K562 (cell line): ENCODE results near the gene C11orf42. TPM values are rescaled to one million over a fixed set of nuclear protein-coding genes. Genes with fewer than 3 reads are reported as not detected.

Experiments used
- BDP1 ChIP-seq: IDR thresholded peaks from 3 replicates; pipeline ENCODE4 v1.6.1; 2011; ENCODE audit not compliant: insufficient read length, insufficient read depth
- E2F4 ChIP-seq: sonication (generic); formaldehyde crosslinking; IDR thresholded peaks from 2 replicates; pipeline ENCODE4 v1.8.0; 2022; ENCODE audit warnings: mild to moderate bottlenecking, low read depth, missing genetic modification reagents
- FOXK1 ChIP-seq: sonication (generic); formaldehyde crosslinking; IDR thresholded peaks from 2 replicates; pipeline ENCODE4 v1.8.0; 2022; ENCODE audit warnings: missing genetic modification reagents, mild to moderate bottlenecking, borderline replicate concordance
- HMGN3 ChIP-seq: IDR thresholded peaks from 2 replicates; pipeline ENCODE4 v1.6.1; 2011; ENCODE audit warnings: borderline replicate concordance, low read depth, mild to moderate bottlenecking, mixed read lengths, low read length; ENCODE audit not compliant: insufficient read length; ENCODE audit errors: extremely low read depth
- HNRNPH1 ChIP-seq: fragments of 200-400 bp; formaldehyde crosslinking; optimal IDR thresholded peaks from 2 replicates; pipeline ENCODE3; 2017; ENCODE audit warnings: low read depth, mild to moderate bottlenecking, low read length, moderate library complexity
- LCOR ChIP-seq: sonication (generic); formaldehyde crosslinking; IDR thresholded peaks from 2 replicates; pipeline ENCODE4 v1.8.0; 2022; ENCODE audit warnings: mild to moderate bottlenecking, missing genetic modification reagents
- NFATC3 ChIP-seq: fragments of 450-650 bp; IDR thresholded peaks from 2 replicates; pipeline ENCODE4 v1.6.1; 2017; ENCODE audit warnings: mild to moderate bottlenecking
- NKRF ChIP-seq: fragments of 450-650 bp; IDR thresholded peaks from 2 replicates; pipeline ENCODE4 v1.6.1; 2016; ENCODE audit warnings: borderline replicate concordance
- RBM15 ChIP-seq: fragments of 200-400 bp; formaldehyde crosslinking; IDR thresholded peaks from 2 replicates; pipeline ENCODE4 v1.6.1; 2018; ENCODE audit warnings: mild to moderate bottlenecking, low read length, moderate library complexity; ENCODE audit not compliant: insufficient read depth
- RBM22 ChIP-seq: fragments of 200-400 bp; formaldehyde crosslinking; IDR thresholded peaks from 2 replicates; pipeline ENCODE4 v1.6.1; 2018; ENCODE audit warnings: low read length, low read depth; ENCODE audit not compliant: poor library complexity, severe bottlenecking
- SIN3B ChIP-seq: fragments of 450-650 bp; IDR thresholded peaks from 2 replicates; pipeline ENCODE4 v1.6.1; 2017; ENCODE audit warnings: low read depth, mild to moderate bottlenecking, moderate library complexity
- SMAD4 ChIP-seq: fragments of 250-450 bp; sonication (Bioruptor Pico); conservative IDR thresholded peaks from 2 replicates; pipeline ENCODE4 v1.8.0; 2021; ENCODE audit warnings: inconsistent platforms, mild to moderate bottlenecking, moderate library complexity
- SNRNP70 ChIP-seq: fragments of 200-400 bp; formaldehyde crosslinking; optimal IDR thresholded peaks from 2 replicates; pipeline ENCODE3; 2017; ENCODE audit warnings: low read depth, low read length
- SRSF3 ChIP-seq: fragments of 200-400 bp; formaldehyde crosslinking; IDR thresholded peaks from 2 replicates; pipeline ENCODE4 v1.6.1; 2016; ENCODE audit warnings: mild to moderate bottlenecking, low read length, moderate library complexity; ENCODE audit not compliant: insufficient read depth
- STAG1 ChIP-seq: sonication (generic); formaldehyde crosslinking; IDR thresholded peaks from 2 replicates; pipeline ENCODE4 v1.5.0; 2020; ENCODE audit warnings: missing genetic modification reagents, borderline replicate concordance
- TAF9B ChIP-seq: fragments of 450-650 bp; IDR thresholded peaks from 2 replicates; pipeline ENCODE4 v1.6.1; 2018; ENCODE audit warnings: mild to moderate bottlenecking; ENCODE audit not compliant: partially characterized antibody
- TBL1XR1 ChIP-seq, 2 experiments: IDR thresholded peaks; 2 replicates each; pipeline ENCODE4 v1.6.1; 2012; ENCODE audit warnings: improper control_type of control experiment in 2 of 2, low read length in 2 of 2, mild to moderate bottlenecking in 1 of 2
- TEAD4 ChIP-seq, 2 experiments: sonication (generic) in 1 of 2; formaldehyde crosslinking in 1 of 2; IDR thresholded peaks; 2 replicates each; pipeline versions ENCODE4 v1.6.1 to v1.8.0; 2012 to 2022; ENCODE audit warnings: borderline replicate concordance in 1 of 2, inconsistent platforms in 1 of 2, low read length in 1 of 2, mild to moderate bottlenecking in 1 of 2, missing genetic modification reagents in 1 of 2
- THRA ChIP-seq: fragments of 450-650 bp; IDR thresholded peaks from 2 replicates; pipeline ENCODE4 v1.6.1; 2017; ENCODE audit warnings: mild to moderate bottlenecking, moderate library complexity
- ZFX ChIP-seq: sonication (generic); formaldehyde crosslinking; IDR thresholded peaks from 2 replicates; pipeline ENCODE4 v1.8.0; 2022; ENCODE audit warnings: mild to moderate bottlenecking, missing genetic modification reagents, moderate library complexity
- ZNF23 ChIP-seq: fragments of 250-450 bp; sonication (Bioruptor Pico); IDR thresholded peaks from 2 replicates; pipeline ENCODE4 v1.4.0; 2020; ENCODE audit warnings: mild to moderate bottlenecking
- polyA plus RNA-seq, 8 experiments: library from polyadenylated mRNA; depleted of rRNA in 4 of 8; stranded (reverse) in 5 of 8; unstranded in 3 of 8; fragments of >200 nt; fragmentation: Nextera tagmentation in 2 of 8; fragmentation: Illumina TruSeq in 1 of 8; extraction: Ambion mirVana in 2 of 8; extraction: Trizol in 1 of 8; gene quantifications; 2 replicates each; pipeline versions ENCODE4 v1.2.1 to v1.2.3, GENCODE V29; 2011 to 2014; ENCODE audit warnings: inconsistent platforms in 1 of 8, missing spikeins in 1 of 8
- total RNA-seq, 7 experiments: library from RNA; depleted of rRNA in 6 of 7; stranded (reverse); fragments of >200 nt in 6 of 7; fragmentation: Illumina TruSeq in 2 of 7; extraction: Trizol in 2 of 7; gene quantifications; 2 replicates each; pipeline versions ENCODE4 v1.2.1 to v1.2.3, GENCODE V29; 2011 to 2021; ENCODE audit warnings: low replicate concordance in 1 of 7

Gene C11orf42
- total and polyA plus RNA-seq, 9 of the 15 experiments (the other 6 are each of a cell fraction or from before 2014, with no cell fraction given): not detected

- TF ChIP-seq THRA (no peak), SRSF3 (no peak), STAG1 (CRISPR knock-in tag) (no peak), TAF9B (peak; percentile 31), FOXK1 (CRISPR knock-in tag) (peak; percentile 25; the same call in 1 of the 2 replicates), SMAD4 (CRISPR knock-in tag) (no peak), BDP1 (no peak), HNRNPH1 (no peak), TBL1XR1 (IDR thresholded peaks at IDR 0.05; ENCODE audit: low read length in 2 of 2) (no peak), TEAD4 (IDR thresholded peaks at IDR 0.05; ENCODE audit: low read length) (0 out of 2 replicates have a peak, but pooled peaks have one; percentile 46), TEAD4 (CRISPR knock-in tag; IDR thresholded peaks at IDR 0.05; ENCODE audit: borderline replicate concordance) (no peak), SIN3B (peak; percentile 68), NFATC3 (no peak), ZFX (CRISPR knock-in tag) (peak; percentile 76), E2F4 (CRISPR knock-in tag) (no peak), RBM15 (no peak), SNRNP70 (no peak), LCOR (CRISPR knock-in tag) (no peak), RBM22 (no peak), HMGN3 (peak; percentile 68), ZNF23 (no peak), NKRF (peak; percentile 89)
Measured at GRCh38 chr11:6234387-6235107, 29.2 kb downstream of the C11orf42 start, which contains the start of gene FHIP1B (continued).
